Neuronal stem cell (in vitro differentiated cells): ENCODE measurements around the gene CREB3L2.

Experiments
- DNase-seq: peaks from one replicate; pipeline ENCODE4 v3.0.0-alpha.2; 2013; ENCODE audit warnings: low spot score
- H2AFZ ChIP-seq: one replicate; pipeline ENCODE4 v1.6.1; 2013; ENCODE audit warnings: mild to moderate bottlenecking, low read length, inconsistent platforms
- H2AK5ac ChIP-seq: 2 replicates; pipeline ENCODE4 v1.6.1; 2013; ENCODE audit warnings: low read depth, mild to moderate bottlenecking, inconsistent platforms, low read length, moderate library complexity, mixed read lengths
- H2BK120ac ChIP-seq: 2 replicates; pipeline ENCODE4 v1.6.1; 2013; ENCODE audit warnings: low read depth, mild to moderate bottlenecking, inconsistent platforms, low read length, moderate library complexity, mixed read lengths
- H2BK12ac ChIP-seq: one replicate; pipeline ENCODE4 v1.6.1; 2013; ENCODE audit warnings: low read length, inconsistent platforms
- H2BK15ac ChIP-seq: 2 replicates; pipeline ENCODE4 v1.6.1; 2013; ENCODE audit warnings: mild to moderate bottlenecking, low read length, inconsistent platforms, mixed read lengths
- H2BK5ac ChIP-seq: one replicate; pipeline ENCODE4 v1.6.1; 2013; ENCODE audit warnings: inconsistent platforms, mild to moderate bottlenecking, low read length, moderate library complexity
- H3K14ac ChIP-seq: one replicate; pipeline ENCODE4 v1.6.1; 2013; ENCODE audit warnings: low read length, inconsistent platforms
- H3K18ac ChIP-seq: 2 replicates; pipeline ENCODE4 v1.6.1; 2013; ENCODE audit warnings: low read length, inconsistent platforms
- H3K23ac ChIP-seq: 2 replicates; pipeline ENCODE4 v1.6.1; 2013; ENCODE audit warnings: low read depth, mild to moderate bottlenecking, mixed read lengths, low read length, inconsistent platforms; ENCODE audit not compliant: poor library complexity
- H3K27ac ChIP-seq: replicated peaks from 3 replicates; pipeline ENCODE4 v1.5.1; 2013; ENCODE audit warnings: low read length, inconsistent platforms
- H3K27me3 ChIP-seq, 3 experiments: 2 replicates each; pipeline ENCODE4 v1.6.1; 2013; ENCODE audit warnings: low read length in 3 of 3, mild to moderate bottlenecking in 2 of 3, inconsistent platforms in 1 of 3, low read depth in 1 of 3, mixed read lengths in 1 of 3, moderate library complexity in 1 of 3; ENCODE audit not compliant: control insufficient read depth in 3 of 3, insufficient read depth in 3 of 3
- H3K36me3 ChIP-seq, 2 donors: replicated peaks in 1 of 2; 2 replicates each; pipeline ENCODE4 v1.6.1; 2013; ENCODE audit warnings: low read length in 2 of 2; ENCODE audit not compliant: control insufficient read depth in 2 of 2, insufficient read depth in 2 of 2
- H3K4ac ChIP-seq: 2 replicates; pipeline ENCODE4 v1.6.1; 2013; ENCODE audit warnings: inconsistent platforms, mild to moderate bottlenecking, low read length, moderate library complexity
- H3K4me1 ChIP-seq, 2 donors: 1 replicate in 1 of 2; 2 replicates in 1 of 2; pipeline ENCODE4 v1.6.1; 2013; ENCODE audit warnings: low read length in 2 of 2, low read depth in 1 of 2; ENCODE audit not compliant: control insufficient read depth in 2 of 2, insufficient read depth in 1 of 2
- H3K4me2 ChIP-seq: one replicate; pipeline ENCODE4 v1.6.1; 2013; ENCODE audit warnings: mild to moderate bottlenecking, low read length, inconsistent platforms; ENCODE audit not compliant: insufficient read depth, poor library complexity, severe bottlenecking
- H3K4me3 ChIP-seq, 2 donors: 2 replicates each; pipeline ENCODE4 v1.5.1; 2013; ENCODE audit warnings: low read length in 2 of 2, mild to moderate bottlenecking in 2 of 2, inconsistent platforms in 1 of 2, moderate library complexity in 1 of 2
- H3K79me1 ChIP-seq: one replicate; pipeline ENCODE4 v1.6.1; 2013; ENCODE audit warnings: low read depth, mild to moderate bottlenecking, inconsistent platforms, low read length, moderate library complexity
- H3K9ac ChIP-seq: one replicate; pipeline ENCODE4 v1.6.1; 2013; ENCODE audit warnings: mild to moderate bottlenecking, low read depth, low read length, inconsistent platforms; ENCODE audit not compliant: poor library complexity
- H3K9me3 ChIP-seq, 2 donors: replicated peaks in 1 of 2; 2 replicates each; pipeline versions ENCODE3 to v1.6.1; 2013; ENCODE audit warnings: low read length in 2 of 2, mild to moderate bottlenecking in 2 of 2, inconsistent platforms in 1 of 2, low read depth in 1 of 2, mixed read lengths in 1 of 2, moderate library complexity in 1 of 2; ENCODE audit not compliant: control insufficient read depth in 2 of 2, insufficient read depth in 1 of 2
- H4K8ac ChIP-seq: one replicate; pipeline ENCODE4 v1.6.1; 2013; ENCODE audit warnings: low read depth, mild to moderate bottlenecking, inconsistent platforms, low read length, moderate library complexity
- H4K91ac ChIP-seq: one replicate; pipeline ENCODE4 v1.6.1; 2013; ENCODE audit warnings: low read length, low read depth, mild to moderate bottlenecking, inconsistent platforms; ENCODE audit not compliant: poor library complexity
- whole genome bisulfite sequencing, 2 donors: extraction: QIAGEN DNeasy Blood & Tissue Kit; methylation state at CpG; one replicate each; pipeline ENCODE4 v1.1.7; 2013; ENCODE audit warnings: missing lambda C conversion rate in 2 of 2, mixed read lengths in 1 of 2; ENCODE audit not compliant: insufficient read length in 2 of 2, insufficient replicate concordance in 1 of 2; ENCODE audit errors: extremely low coverage in 2 of 2; 5-methylcytosine and 5-hydroxymethylcytosine counted together

CREB3L2 gene

DNA sequence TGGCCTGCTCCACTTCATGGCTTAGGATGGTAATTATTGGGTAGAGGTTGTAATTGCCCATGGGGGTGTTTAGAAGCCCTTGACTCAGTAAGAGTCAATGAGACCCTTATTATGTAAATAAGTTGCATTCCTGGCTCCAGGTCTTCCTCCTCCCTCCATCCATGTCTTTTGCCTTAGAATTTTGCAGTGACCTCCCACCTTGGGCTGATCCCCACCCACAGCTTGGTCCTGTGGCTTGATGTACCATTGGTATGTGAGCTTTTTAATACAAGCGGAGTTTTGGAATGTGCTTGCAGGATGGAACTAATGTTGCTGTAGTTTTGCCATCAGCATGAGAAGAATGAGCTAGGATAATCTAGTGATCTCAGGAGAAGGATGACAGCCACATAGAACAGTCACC is 81.9 kb downstream of the CREB3L2 start:
- Histone ChIP-seq H3K18ac (no peak overlapping the region), H3K23ac (no peak overlapping the region), H3K14ac (no peak overlapping the region), H3K27me3 (no peaks in the 10 kb centered on the region), H2BK5ac (no peak overlapping the region), H3K27ac (no peak overlapping the region), H3K4me1 (peaks cover 0 to 2% of the 10 kb centered on the region in 2 donors), H3K9ac (no peak overlapping the region), H2BK15ac (no peak overlapping the region), H3K4me2 (no peak overlapping the region), H4K8ac (no peak overlapping the region), H2BK12ac (no peak overlapping the region), H3K4me3 (no peak overlapping the region), H3K4ac (no peak overlapping the region), H3K9me3 (peaks cover 0 to 12% of the 10 kb centered on the region in 2 donors), H4K91ac (no peak overlapping the region), H3K79me1 (no peaks in the 10 kb centered on the region), H3K36me3 (peaks cover 8 to 31% of the 10 kb centered on the region in 2 donors), H2AK5ac (no peak overlapping the region), H2AFZ (no peak overlapping the region), H2BK120ac (no peak overlapping the region)
- no peak for DNase-seq
- no CpG with 5 or more reads among the region's 1 CpG for WGBS, 2 donors

DNA sequence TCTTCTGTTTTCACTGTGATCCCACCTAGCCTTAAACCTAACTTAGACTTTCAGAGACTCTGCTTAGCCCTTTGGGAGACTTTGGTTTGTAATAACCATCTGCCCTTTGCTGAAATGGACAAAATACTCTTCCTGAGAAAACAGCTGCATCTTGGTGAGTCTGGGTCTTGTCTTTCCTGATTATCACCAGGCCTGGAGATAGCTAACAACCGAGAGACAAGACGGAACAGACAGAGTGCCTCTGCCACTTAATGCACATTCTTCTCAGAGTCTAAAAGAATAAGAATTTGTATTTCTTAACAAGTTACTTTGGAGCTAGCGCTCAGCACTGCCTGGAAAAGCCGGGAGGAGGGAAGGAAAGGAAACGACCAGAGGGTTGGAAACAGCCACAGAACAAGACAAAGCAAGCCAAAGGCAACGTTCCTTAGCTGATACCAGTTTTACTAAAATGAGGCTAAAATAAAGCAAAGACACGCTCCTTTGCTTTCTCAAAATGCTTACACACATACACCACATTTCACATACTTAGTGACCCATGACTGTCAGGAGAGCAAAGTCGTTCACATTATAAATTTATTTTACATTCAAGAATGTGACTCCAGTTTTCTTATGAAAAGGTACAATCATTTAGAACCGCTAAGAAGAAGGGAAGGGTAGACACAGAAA is 84.8 kb downstream of the CREB3L2 start:
- Histone ChIP-seq H3K9me3 (peaks cover 0 to 9% of the 10 kb centered on the region in 2 donors), H2AFZ (no peak overlapping the region), H4K91ac (no peak overlapping the region), H3K23ac (no peak overlapping the region), H2BK15ac (no peak overlapping the region), H2AK5ac (no peak overlapping the region), H2BK120ac (no peak overlapping the region), H4K8ac (no peak overlapping the region), H2BK5ac (no peak overlapping the region), H3K79me1 (no peaks in the 10 kb centered on the region), H2BK12ac (no peak overlapping the region), H3K14ac (no peak overlapping the region), H3K4me1 (peaks cover 0 to 2% of the 10 kb centered on the region in 2 donors), H3K9ac (no peak overlapping the region), H3K36me3 (peaks cover 6 to 42% of the 10 kb centered on the region in 2 donors), H3K4ac (no peak overlapping the region), H3K4me2 (no peak overlapping the region), H3K27ac (no peak overlapping the region), H3K18ac (no peak overlapping the region), H3K27me3 (no peaks in the 10 kb centered on the region), H3K4me3 (no peak overlapping the region)
- DNase-seq, result no peak
- WGBS, 2 donors, result no CpG with 5 or more reads among the region's 9 CpGs

DNA sequence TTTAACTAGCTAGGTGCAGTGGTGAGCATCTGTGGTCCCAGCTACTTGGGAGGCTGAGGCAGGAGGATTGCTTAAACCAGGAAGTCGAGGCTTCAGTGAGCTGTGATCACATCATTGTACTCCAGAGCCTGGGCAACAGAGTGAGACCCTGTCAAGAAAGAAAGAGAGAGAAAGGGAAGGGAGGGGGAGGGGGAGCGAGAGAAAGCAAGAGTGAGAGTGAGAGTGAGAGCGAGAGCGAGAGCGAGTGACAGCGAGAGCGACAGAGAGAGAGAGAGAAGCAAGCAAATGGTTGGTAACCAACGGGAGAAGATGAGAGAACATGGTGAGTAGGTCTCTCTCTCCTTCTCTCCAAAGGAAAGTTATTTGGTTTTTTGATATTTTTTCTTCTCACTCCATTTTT is 85.3 kb downstream of the CREB3L2 start:
- Histone ChIP-seq H2BK5ac (no peak overlapping the region), H2AFZ (no peak overlapping the region), H3K36me3 (peaks cover 10 to 48% of the 10 kb centered on the region in 2 donors), H2BK15ac (no peak overlapping the region), H3K4me3 (no peak overlapping the region), H3K27me3 (no peaks in the 10 kb centered on the region), H3K27ac (no peak overlapping the region), H3K4me1 (peaks cover 0 to 2% of the 10 kb centered on the region in 2 donors), H3K14ac (no peak overlapping the region), H3K18ac (no peak overlapping the region), H3K23ac (no peak overlapping the region), H3K9ac (no peak overlapping the region), H2BK120ac (no peak overlapping the region), H2BK12ac (no peak overlapping the region), H3K4me2 (no peak overlapping the region), H4K8ac (no peak overlapping the region), H4K91ac (no peak overlapping the region), H3K9me3 (peaks cover 0 to 9% of the 10 kb centered on the region in 2 donors), H2AK5ac (no peak overlapping the region), H3K79me1 (no peaks in the 10 kb centered on the region), H3K4ac (no peak overlapping the region)
- WGBS, 2 donors, result no CpG with 5 or more reads among the region's 8 CpGs
- DNase-seq, result no peak

DNA sequence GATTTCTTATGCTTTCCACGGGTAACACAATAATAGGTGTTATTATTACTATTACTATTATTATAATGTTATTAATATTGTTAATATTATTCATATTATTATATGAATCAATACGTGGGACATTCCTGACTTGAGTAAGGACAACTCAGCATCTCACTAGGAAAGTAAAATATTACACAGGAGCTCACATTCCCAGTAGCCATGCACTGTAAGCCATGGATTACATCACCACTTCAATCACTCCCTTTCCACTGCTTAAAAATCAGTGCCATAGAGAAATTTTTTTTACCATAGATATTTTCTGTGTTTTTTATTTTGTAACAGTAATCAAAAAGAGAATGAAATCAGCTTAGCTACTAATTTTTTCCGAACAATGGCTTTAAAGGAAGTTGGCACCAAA is 86.6 kb downstream of the CREB3L2 start:
- Histone ChIP-seq H3K4me2 (no peak overlapping the region), H2BK15ac (no peak overlapping the region), H3K4me3 (no peak overlapping the region), H2BK120ac (no peak overlapping the region), H3K23ac (no peak overlapping the region), H3K79me1 (no peaks in the 10 kb centered on the region), H2AK5ac (no peak overlapping the region), H4K91ac (no peak overlapping the region), H2AFZ (no peak overlapping the region), H3K14ac (no peak overlapping the region), H3K27ac (no peak overlapping the region), H2BK12ac (no peak overlapping the region), H3K36me3 (peaks cover 10 to 61% of the 10 kb centered on the region in 2 donors), H4K8ac (no peak overlapping the region), H3K9ac (no peak overlapping the region), H3K9me3 (peaks cover 0 to 5% of the 10 kb centered on the region in 2 donors), H2BK5ac (no peak overlapping the region), H3K4ac (no peak overlapping the region), H3K27me3 (no peaks in the 10 kb centered on the region), H3K18ac (no peak overlapping the region), H3K4me1 (peaks cover 0 to 2% of the 10 kb centered on the region in 2 donors)
- DNase-seq, result no peak
- no CpG with 5 or more reads among the region's 3 CpGs for WGBS, 2 donors
